SU-DHL-6 (cell line): ENCODE data around the gene CLEC18C.
"Not testable (repeated sequence)": the region's sequence is repeated elsewhere in the genome, so short reads cannot be mapped to it uniquely, and the experiment has no call there.

ENCODE experiments used
- CTCF ChIP-seq: fragments of 200-600 bp; sonication (generic); IDR thresholded peaks from one replicate; pipeline ENCODE4 v1.5.1; 2017; ENCODE audit warnings: antibody characterized with exemption, mild to moderate bottlenecking, low read length, moderate library complexity; ENCODE audit not compliant: insufficient read depth, poor library complexity, severe bottlenecking
- EZH2phosphoT487 ChIP-seq: fragments of 200-600 bp; sonication (generic), shearing (Covaris generic); conservative IDR thresholded peaks from 2 replicates; pipeline ENCODE4 v1.6.1; 2018; ENCODE audit warnings: mild to moderate bottlenecking, antibody characterized with exemption, low read length, moderate library complexity, mixed read lengths

DNA sequence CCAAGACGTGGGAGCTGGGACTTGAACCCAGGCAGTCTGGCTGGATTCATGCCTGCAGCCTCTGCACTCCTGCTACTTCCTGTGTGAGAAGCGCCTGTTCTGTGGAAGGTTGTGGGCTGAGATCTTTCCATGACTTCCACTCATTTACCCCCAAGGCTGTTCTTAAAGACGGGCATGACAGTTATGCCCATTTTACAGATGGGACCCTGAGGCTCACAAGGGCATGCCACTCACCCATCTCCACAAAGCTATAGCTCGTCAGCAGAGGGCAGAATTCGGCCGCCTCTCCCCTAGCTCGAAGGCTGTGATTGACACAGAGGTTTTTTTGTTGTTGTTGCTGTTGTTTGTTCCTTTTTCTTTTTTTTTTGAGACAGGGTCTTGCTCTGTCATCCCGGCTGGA lies 26.5 kb downstream of the CLEC18C start:
- TF ChIP-seq EZH2phosphoT487, CTCF: not testable (repeated sequence)
